Activated naive CD4-positive, alpha-beta T cell treated with anti-CD3 and anti-CD28 coated beads, Interleukin-2, amount 50 U/mL, for 24 hours (primary cell): ENCODE data around the gene ZSCAN5B.

Experiments
- H3K27ac Mint-ChIP-seq: one replicate; pipeline ENCODE4 v1.8.0; 2021; ENCODE audit warnings: mild to moderate bottlenecking, mixed read lengths
- H3K27me3 Mint-ChIP-seq: one replicate; pipeline ENCODE4 v1.8.0; 2021; ENCODE audit warnings: mixed read lengths
- H3K36me3 Mint-ChIP-seq: one replicate; pipeline ENCODE4 v1.8.0; 2021; ENCODE audit warnings: mixed read lengths
- H3K4me1 Mint-ChIP-seq: one replicate; pipeline ENCODE4 v1.8.0; 2021; ENCODE audit warnings: mixed read lengths
- H3K4me3 Mint-ChIP-seq: one replicate; pipeline ENCODE4 v1.8.0; 2021; ENCODE audit warnings: mild to moderate bottlenecking, mixed read lengths
- H3K9me3 Mint-ChIP-seq: one replicate; pipeline ENCODE4 v1.8.0; 2021; ENCODE audit warnings: mixed read lengths

The ZSCAN5B gene

GRCh38 chr19:56141417-56141993, 56.1 kb downstream of the ZSCAN5B start:
- Mint-ChIP-seq H3K4me1 (peaks cover 35% of the 10 kb centered on the region), H3K27ac (peak overlapping the region; percentile 82), H3K4me3 (peak overlapping the region; percentile 84), H3K9me3 (no peaks in the 10 kb centered on the region), H3K27me3 (no peaks in the 10 kb centered on the region), H3K36me3 (no peaks in the 10 kb centered on the region)

DNA sequence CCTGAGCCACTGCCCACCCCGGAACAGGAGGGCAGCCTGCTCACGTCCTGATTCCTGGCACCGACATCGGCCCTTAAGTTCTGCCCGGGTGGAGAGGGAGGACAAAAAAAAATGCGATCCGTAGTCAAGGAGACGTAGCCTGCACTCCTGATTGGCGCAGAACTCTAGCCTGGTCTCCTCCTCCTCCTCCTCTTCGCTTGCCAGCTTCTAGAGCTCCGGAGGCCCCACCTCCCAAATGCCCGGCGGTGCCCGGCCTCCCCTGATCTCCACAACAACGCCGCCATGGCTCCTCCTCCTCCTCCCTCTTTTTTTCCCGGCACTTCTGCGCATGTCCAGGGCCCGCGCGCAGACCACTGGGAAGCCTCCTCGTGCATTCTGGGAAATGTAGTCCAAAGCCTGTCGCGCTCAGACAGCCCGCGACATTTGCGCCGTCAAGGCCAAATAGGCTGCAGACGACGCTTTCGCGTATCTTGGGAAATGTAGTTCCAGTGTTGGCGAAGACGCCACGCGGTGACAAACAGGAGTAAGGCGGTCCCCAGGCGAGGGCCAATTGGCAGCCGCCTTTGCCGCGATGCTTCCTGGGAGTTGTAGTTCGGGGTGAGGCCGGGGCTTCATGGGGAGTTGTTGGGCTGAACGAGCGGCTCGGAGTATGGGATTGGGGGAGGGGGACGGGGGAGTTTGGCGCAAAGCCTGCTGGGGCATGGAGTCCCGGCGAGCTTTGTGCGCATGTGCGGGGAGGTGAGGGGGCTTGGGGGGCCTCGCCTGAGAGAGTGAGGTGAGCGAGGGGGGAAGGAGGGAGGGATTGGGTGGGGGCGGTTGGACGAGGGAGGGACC, 56.8 kb downstream of the ZSCAN5B start, which contains the start of gene ZNF444:
Gene ZNF444, plus strand, starts transcription at position 705 of the 834 bp plus-strand sequence. CDS start 5,625 bp downstream, outside the sequence.
- Mint-ChIP-seq H3K4me1 (peaks cover 35% of the 10 kb centered on the region), H3K36me3 (no peaks in the 10 kb centered on the region), H3K9me3 (no peaks in the 10 kb centered on the region), H3K4me3 (peak within 1 kb of the TSS; percentile 86), H3K27me3 (no peaks in the 10 kb centered on the region), H3K27ac (peak within 1 kb of the TSS; percentile 91)

DNA sequence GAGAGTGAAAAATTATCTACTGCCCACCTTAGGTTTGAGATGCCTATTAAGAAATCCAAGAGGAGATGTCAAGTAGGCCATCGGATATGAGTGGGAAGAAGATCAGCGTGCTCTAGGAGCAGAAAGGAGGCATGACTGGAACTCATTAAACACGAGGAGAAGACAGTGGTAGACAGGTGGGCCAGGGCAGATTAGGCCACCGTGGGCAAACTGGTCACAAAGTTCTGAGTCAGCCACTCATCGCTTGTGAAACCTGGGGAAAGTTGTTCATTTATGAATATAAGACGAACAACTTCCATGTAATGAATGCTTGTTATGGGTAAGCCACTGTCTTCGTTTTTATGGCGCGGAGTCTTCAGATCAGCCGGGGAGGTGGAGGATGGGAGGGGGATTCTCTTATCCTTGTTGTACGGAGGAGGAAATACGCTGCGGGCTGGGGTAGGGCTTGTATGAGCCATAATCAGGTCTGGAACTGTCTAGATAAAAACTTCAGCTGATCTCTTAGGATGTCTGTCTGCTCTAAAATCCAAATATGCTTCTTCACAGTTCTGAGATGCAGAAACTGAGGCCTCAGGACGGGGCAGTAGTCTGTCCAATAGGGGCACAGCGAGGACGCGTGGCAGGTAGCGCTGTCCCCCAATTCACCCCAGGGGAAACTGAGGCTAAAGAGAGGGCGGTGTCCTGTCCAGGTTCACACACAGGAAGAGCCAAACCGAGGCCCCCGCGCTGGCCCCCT, 57.6 kb downstream of the ZSCAN5B start:
- Mint-ChIP-seq H3K36me3 (no peaks in the 10 kb centered on the region), H3K27ac (no peak overlapping the region), H3K4me3 (peak overlapping the region; percentile 86), H3K4me1 (peaks cover 35% of the 10 kb centered on the region), H3K9me3 (no peaks in the 10 kb centered on the region), H3K27me3 (no peaks in the 10 kb centered on the region)
